ENCODE results near the gene DCTPP1. TPM values are rescaled to one million over a fixed set of nuclear protein-coding genes. Genes with fewer than 3 reads are reported as not detected.
A peak's percentile ranks its signal among the peaks of the same experiment; 100 is the strongest.

DCTPP1 gene
- total RNA-seq, 1 experiment from 2014 or later: 109 TPM

GRCh38 chr16:30449116-30449435 lies 19.2 kb upstream of the DCTPP1 start:
- H3F3A ChIP-seq (ENCODE audit: insufficient read depth, low read depth): peaks cover 6% of the 10 kb centered on the region; the same call in 1 of the 2 replicates
- DNase-seq: no peak
- no TSS peak for BruUV-seq (replicated peaks)
- H3K36me3 ChIP-seq (ENCODE audit: low read depth): 0 out of 2 replicates have a peak, but pooled peaks cover 1% of the 10 kb centered on the region
- H3K27ac ChIP-seq: no peak overlapping the region
- H3K27me3 ChIP-seq (ENCODE audit: insufficient read depth, low read depth): no peaks in the 10 kb centered on the region
- intact Hi-C loops (cut with micrococcal nuclease; ENCODE audit: unreplicated experiment): loop anchor here (1.0 kb wide), 2 partner anchors 86 to 179 kb away; no protein-coding TSS in a partner anchor
- no peak overlapping the region for H2AFZ ChIP-seq
- peaks cover 2% of the 10 kb centered on the region for H4K20me1 ChIP-seq (ENCODE audit: insufficient read depth)
- no peak overlapping the region for H3K4me2 ChIP-seq
- CTCF ChIA-PET: interaction anchor here (0.6 to 1.1 kb wide), 8 partner anchors 13 to 625 kb away, joined by 3 to 7 read pairs (median 4); partner anchors contain the start of genes ZNF646, ZNF668 and ZNF747
- TF ChIP-seq EZH2 (IDR thresholded peaks at IDR 0.05; ENCODE audit: low read depth) (no peak), CTCF (conservative IDR thresholded peaks at IDR 0.05) (no peak)
- peaks cover 14% of the 10 kb centered on the region for H3K4me1 ChIP-seq (replicated peaks; ENCODE audit: insufficient read depth)
- H3K9me2 ChIP-seq (ENCODE audit: insufficient read depth): no peaks in the 10 kb centered on the region
- H3K79me2 ChIP-seq (ENCODE audit: low read depth): peaks cover 15% of the 10 kb centered on the region
- no peaks in the 10 kb centered on the region for H3K9me3 ChIP-seq (ENCODE audit: insufficient read depth, low read depth)
- H3K4me3 ChIP-seq: no peak overlapping the region
- POLR2A ChIA-PET (ENCODE audit: unreplicated experiment): no interaction called here

GRCh38 chr16:30447512-30448226 lies 17.8 kb upstream of the DCTPP1 start:
- peaks cover 24% of the 10 kb centered on the region for H3K79me2 ChIP-seq (ENCODE audit: low read depth)
- H3K9me2 ChIP-seq (ENCODE audit: insufficient read depth): no peaks in the 10 kb centered on the region
- 0 out of 2 replicates have a peak, but pooled peaks cover 10% of the 10 kb centered on the region for H3K36me3 ChIP-seq (ENCODE audit: low read depth)
- no TSS peak for BruUV-seq (replicated peaks)
- POLR2A ChIA-PET (ENCODE audit: unreplicated experiment): no interaction called here
- intact Hi-C loops (cut with micrococcal nuclease; ENCODE audit: unreplicated experiment): no loop called here
- no peaks in the 10 kb centered on the region for H3K27me3 ChIP-seq (ENCODE audit: insufficient read depth, low read depth)
- no peaks in the 10 kb centered on the region; the same call in 1 of the 2 replicates for H3K9me3 ChIP-seq (ENCODE audit: insufficient read depth, low read depth)
- TF ChIP-seq EZH2 (IDR thresholded peaks at IDR 0.05; ENCODE audit: low read depth): no peak
- H4K20me1 ChIP-seq (ENCODE audit: insufficient read depth): peaks cover 10% of the 10 kb centered on the region
- no peak overlapping the region for H2AFZ ChIP-seq
- no peak overlapping the region for H3K27ac ChIP-seq
- no peak overlapping the region for H3K4me2 ChIP-seq
- no peak overlapping the region for H3K4me3 ChIP-seq
- peaks cover 26% of the 10 kb centered on the region for H3K4me1 ChIP-seq (replicated peaks; ENCODE audit: insufficient read depth)
- no peak for DNase-seq
- CTCF ChIA-PET: interaction anchor here (0.5 to 0.7 kb wide), 3 partner anchors 46 to 246 kb away, joined by 3 to 8 read pairs (median 5); no protein-coding TSS in a partner anchor
- H3F3A ChIP-seq (ENCODE audit: insufficient read depth, low read depth): peaks cover 20% of the 10 kb centered on the region

- H3F3A ChIP-seq (ENCODE audit: insufficient read depth, low read depth): peaks cover 26% of the 10 kb centered on the region
- H3K4me2 ChIP-seq: peak overlapping the region; percentile 87
- peaks cover 10% of the 10 kb centered on the region for H4K20me1 ChIP-seq (ENCODE audit: insufficient read depth)
- ChIA-PET POLR2A (ENCODE audit: unreplicated experiment) (interaction anchor here (0.8 kb wide), 1 partner anchor 64 kb away, joined by 4 read pairs; no protein-coding TSS in a partner anchor), CTCF (interaction anchor here (1.5 kb wide), 1 partner anchor 45 kb away, joined by 5 read pairs; no protein-coding TSS in a partner anchor)
- DNase-seq: no peak
- 0 out of 2 replicates have a peak, but pooled peaks cover 10% of the 10 kb centered on the region for H3K36me3 ChIP-seq (ENCODE audit: low read depth)
- H3K27me3 ChIP-seq (ENCODE audit: insufficient read depth, low read depth): no peaks in the 10 kb centered on the region
- no peak for TF ChIP-seq EZH2 (IDR thresholded peaks at IDR 0.05; ENCODE audit: low read depth)
- H3K4me1 ChIP-seq (replicated peaks; ENCODE audit: insufficient read depth): peaks cover 26% of the 10 kb centered on the region
- H3K9me3 ChIP-seq (ENCODE audit: insufficient read depth, low read depth): no peaks in the 10 kb centered on the region; the same call in 1 of the 2 replicates
- intact Hi-C loops (cut with micrococcal nuclease; ENCODE audit: unreplicated experiment): no loop called here
- peak overlapping the region; percentile 92 for H2AFZ ChIP-seq
- BruUV-seq (replicated peaks): no TSS peak
- peaks cover 24% of the 10 kb centered on the region for H3K79me2 ChIP-seq (ENCODE audit: low read depth)
- no peaks in the 10 kb centered on the region for H3K9me2 ChIP-seq (ENCODE audit: insufficient read depth)
- peak overlapping the region; percentile 62 for H3K27ac ChIP-seq
- peak overlapping the region; percentile 73 for H3K4me3 ChIP-seq
Measured at GRCh38 chr16:30446203-30446595, 16.4 kb upstream of the DCTPP1 start.

Measured in PC-9 (cell line).